Thoracic aorta (tissue), 2 donors: ENCODE measurements around the gene DIP2C. TPM values are rescaled to one million over a fixed set of nuclear protein-coding genes. Genes with fewer than 3 reads are reported as not detected.
A peak's percentile ranks its signal among the peaks of the same experiment; 100 is the strongest.

Experiments
- ATAC-seq: fragments of 150-250 bp; one replicate; pipeline ENCODE4 v1.8.0; 2017; ENCODE audit warnings: low read depth; ENCODE audit not compliant: insufficient number of reproducible peaks, low FRiP score
- DNase-seq: peaks from one replicate; pipeline ENCODE4 v3.0.0-alpha.2; 2020; ENCODE audit warnings: low spot score
- H3K27ac ChIP-seq, 2 donors: fragments of 200-600 bp; sonication (generic); 1 replicate in 1 of 2; 2 replicates in 1 of 2; pipeline ENCODE4 v1.5.1; 2016; ENCODE audit warnings: mild to moderate bottlenecking in 2 of 2, moderate library complexity in 2 of 2
- H3K27me3 ChIP-seq: fragments of 200-600 bp; sonication (generic); replicated peaks from 2 replicates; pipeline ENCODE4 v1.6.0; 2016; ENCODE audit warnings: mild to moderate bottlenecking; ENCODE audit not compliant: insufficient read depth
- H3K36me3 ChIP-seq: fragments of 200-600 bp; sonication (generic); one replicate; pipeline ENCODE4 v1.5.1; 2016
- H3K4me1 ChIP-seq, 2 donors: fragments of 200-600 bp; sonication (generic); 1 replicate in 1 of 2; 2 replicates in 1 of 2; pipeline versions ENCODE4 v1.5.1 to v1.6.0; 2016; ENCODE audit warnings: low read depth in 2 of 2, mild to moderate bottlenecking in 1 of 2; ENCODE audit not compliant: control insufficient read depth in 1 of 2
- H3K4me3 ChIP-seq: fragments of 200-600 bp; sonication (generic); 2 replicates; pipeline ENCODE4 v1.5.1; 2016; ENCODE audit warnings: mild to moderate bottlenecking
- H3K9me3 ChIP-seq: fragments of 200-600 bp; sonication (generic); 2 replicates; pipeline ENCODE4 v1.5.1; 2016
- CTCF ChIP-seq: fragments of 200-600 bp; sonication (generic); IDR thresholded peaks from one replicate; pipeline ENCODE4 v1.5.1; 2019; ENCODE audit warnings: antibody characterized with exemption
- total RNA-seq, 2 donors: library from RNA; depleted of rRNA; stranded (reverse); fragments of >200 nt; gene quantifications; one replicate each; pipeline versions ENCODE4 v1.1.0 to v1.2.3, GENCODE V29; 2016

Gene DIP2C
- total RNA-seq, 2 donors from 2014 or later = 36.8 to 44.0 TPM

- no peaks in the 10 kb centered on the region for H3K27me3 ChIP-seq
- TF ChIP-seq CTCF = no peak
- H3K4me3 ChIP-seq = no peak overlapping the region
- H3K9me3 ChIP-seq = no peaks in the 10 kb centered on the region
- no peak for DNase-seq
- ATAC-seq = no peak
- H3K27ac ChIP-seq = no peak overlapping the region
- H3K36me3 ChIP-seq = no peaks in the 10 kb centered on the region
- peaks cover 22 to 51% of the 10 kb centered on the region in 2 donors for H3K4me1 ChIP-seq
These were observed 94.0 kb downstream of the DIP2C start for GRCh38 chr10:595473-595872.

- ATAC-seq (no peak), DNase-seq (no peak)
- no peaks in the 10 kb centered on the region for H3K27me3 ChIP-seq
- H3K27ac ChIP-seq = peak overlapping the region in 1 of 2 donors; percentile 63
- H3K4me1 ChIP-seq = peaks cover 15 to 43% of the 10 kb centered on the region in 2 donors
- H3K9me3 ChIP-seq = no peaks in the 10 kb centered on the region
- no peaks in the 10 kb centered on the region for H3K36me3 ChIP-seq
- TF ChIP-seq CTCF = no peak
- no peak overlapping the region for H3K4me3 ChIP-seq
These were observed 94.7 kb downstream of the DIP2C start for GRCh38 chr10:594584-595270.

- no peaks in the 10 kb centered on the region for H3K9me3 ChIP-seq
- ATAC-seq (peak; percentile 34), DNase-seq (no peak)
- H3K36me3 ChIP-seq = no peaks in the 10 kb centered on the region
- no peak for TF ChIP-seq CTCF
- peaks cover 11 to 37% of the 10 kb centered on the region in 2 donors for H3K4me1 ChIP-seq
- H3K27ac ChIP-seq = peak overlapping the region in 1 of 2 donors; percentile 63
- peak overlapping the region; percentile 9 for H3K4me3 ChIP-seq
- no peaks in the 10 kb centered on the region for H3K27me3 ChIP-seq
These were observed 95.5 kb downstream of the DIP2C start for GRCh38 chr10:593901-594457.

- H3K9me3 ChIP-seq = no peaks in the 10 kb centered on the region
- H3K4me3 ChIP-seq = peak overlapping the region; percentile 9
- no peak for TF ChIP-seq CTCF
- H3K36me3 ChIP-seq = no peaks in the 10 kb centered on the region
- DNase-seq (no peak), ATAC-seq (no peak)
- H3K27me3 ChIP-seq = no peaks in the 10 kb centered on the region
- H3K4me1 ChIP-seq = peaks cover 5 to 37% of the 10 kb centered on the region in 2 donors
- H3K27ac ChIP-seq = peak overlapping the region; percentile 39 to 63
These were observed 96.0 kb downstream of the DIP2C start for GRCh38 chr10:593421-593820.

GRCh38 chr10:593016-593415 is 96.5 kb downstream of the DIP2C start:
- H3K9me3 ChIP-seq = no peaks in the 10 kb centered on the region
- H3K27ac ChIP-seq = peak overlapping the region in 1 of 2 donors; percentile 63
- peaks cover under 1 to 37% of the 10 kb centered on the region in 2 donors for H3K4me1 ChIP-seq
- no peak for ATAC-seq
- DNase-seq = no peak
- no peak for TF ChIP-seq CTCF
- H3K36me3 ChIP-seq = no peaks in the 10 kb centered on the region
- H3K4me3 ChIP-seq = no peak overlapping the region
- H3K27me3 ChIP-seq = no peaks in the 10 kb centered on the region
